HEK293 (cell line): Measurements from ENCODE around the gene SIX2.

Experiments
- KLF10 ChIP-seq: fragments of 450-650 bp; IDR thresholded peaks from 2 replicates; pipeline ENCODE4 v1.5.1; 2018; ENCODE audit warnings: missing biosample characterization, mild to moderate bottlenecking, missing genetic modification characterization
- PBX3 ChIP-seq: sonication (generic); formaldehyde crosslinking; IDR thresholded peaks from 2 replicates; pipeline ENCODE4 v1.8.1; 2022; ENCODE audit warnings: mild to moderate bottlenecking, moderate library complexity, missing genetic modification reagents
- PRDM10 ChIP-seq: fragments of 450-650 bp; formaldehyde crosslinking; IDR thresholded peaks from 2 replicates; pipeline ENCODE4 v1.5.1; 2016; ENCODE audit warnings: missing biosample characterization, missing genetic modification characterization
- ZFP3 ChIP-seq: fragments of 450-650 bp; formaldehyde crosslinking; IDR thresholded peaks from 2 replicates; pipeline ENCODE4 v1.5.1; 2016; ENCODE audit warnings: low read depth, missing biosample characterization, missing genetic modification characterization
- ZNF114 ChIP-seq: fragments of 450-650 bp; formaldehyde crosslinking; IDR thresholded peaks from 2 replicates; pipeline ENCODE4 v1.5.0; 2017; ENCODE audit warnings: missing biosample characterization, missing genetic modification characterization
- ZNF19 ChIP-seq: fragments of 450-650 bp; formaldehyde crosslinking; IDR thresholded peaks from 2 replicates; pipeline ENCODE4; 2016; ENCODE audit warnings: missing biosample characterization, missing genetic modification characterization, low read depth
- ZNF423 ChIP-seq: fragments of 450-650 bp; formaldehyde crosslinking; IDR thresholded peaks from 2 replicates; pipeline ENCODE4 v1.5.1; 2016; ENCODE audit warnings: missing biosample characterization, missing genetic modification characterization
- ZNF426 ChIP-seq: fragments of 450-650 bp; formaldehyde crosslinking; IDR thresholded peaks from 2 replicates; pipeline ENCODE4 v1.5.1; 2017; ENCODE audit warnings: missing biosample characterization, missing genetic modification characterization, mild to moderate bottlenecking, inconsistent platforms, moderate library complexity
- ZNF777 ChIP-seq: fragments of 450-650 bp; formaldehyde crosslinking; IDR thresholded peaks from 2 replicates; pipeline ENCODE4 v1.5.1; 2017; ENCODE audit warnings: missing biosample characterization, missing genetic modification characterization, borderline replicate concordance
- ZNF785 ChIP-seq: fragments of 450-650 bp; formaldehyde crosslinking; IDR thresholded peaks from 2 replicates; pipeline ENCODE4 v1.5.1; 2016; ENCODE audit warnings: missing biosample characterization, missing genetic modification characterization
- TF ChIP-seq, protein P1 (sequence below): fragments of 450-650 bp; formaldehyde crosslinking; IDR thresholded peaks from 2 replicates; pipeline ENCODE4 v1.5.1; 2016; ENCODE audit warnings: missing biosample characterization, missing genetic modification characterization, low read depth
- TF ChIP-seq, protein P2 (sequence below): fragments of 450-650 bp; formaldehyde crosslinking; IDR thresholded peaks from 2 replicates; pipeline ENCODE4 v1.5.1; 2016; ENCODE audit warnings: missing biosample characterization, missing genetic modification characterization

- TF ChIP-seq PRDM10 (tag by site-specific recombination) (no peak), ZNF423 (tag by site-specific recombination) (no peak), ZNF114 (tag by site-specific recombination) (no peak), ZNF785 (tag by site-specific recombination) (no peak), ZNF426 (no peak), ZNF19 (no peak), ZFP3 (no peak), PBX3 (CRISPR knock-in tag) (no peak), ZNF777 (tag by site-specific recombination) (no peak), KLF10 (tag by site-specific recombination) (no peak)
- TF ChIP-seq, protein P1, sequence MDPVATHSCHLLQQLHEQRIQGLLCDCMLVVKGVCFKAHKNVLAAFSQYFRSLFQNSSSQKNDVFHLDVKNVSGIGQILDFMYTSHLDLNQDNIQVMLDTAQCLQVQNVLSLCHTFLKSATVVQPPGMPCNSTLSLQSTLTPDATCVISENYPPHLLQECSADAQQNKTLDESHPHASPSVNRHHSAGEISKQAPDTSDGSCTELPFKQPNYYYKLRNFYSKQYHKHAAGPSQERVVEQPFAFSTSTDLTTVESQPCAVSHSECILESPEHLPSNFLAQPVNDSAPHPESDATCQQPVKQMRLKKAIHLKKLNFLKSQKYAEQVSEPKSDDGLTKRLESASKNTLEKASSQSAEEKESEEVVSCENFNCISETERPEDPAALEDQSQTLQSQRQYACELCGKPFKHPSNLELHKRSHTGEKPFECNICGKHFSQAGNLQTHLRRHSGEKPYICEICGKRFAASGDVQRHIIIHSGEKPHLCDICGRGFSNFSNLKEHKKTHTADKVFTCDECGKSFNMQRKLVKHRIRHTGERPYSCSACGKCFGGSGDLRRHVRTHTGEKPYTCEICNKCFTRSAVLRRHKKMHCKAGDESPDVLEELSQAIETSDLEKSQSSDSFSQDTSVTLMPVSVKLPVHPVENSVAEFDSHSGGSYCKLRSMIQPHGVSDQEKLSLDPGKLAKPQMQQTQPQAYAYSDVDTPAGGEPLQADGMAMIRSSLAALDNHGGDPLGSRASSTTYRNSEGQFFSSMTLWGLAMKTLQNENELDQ (tag by site-specific recombination), result no peak
- TF ChIP-seq, protein P2, sequence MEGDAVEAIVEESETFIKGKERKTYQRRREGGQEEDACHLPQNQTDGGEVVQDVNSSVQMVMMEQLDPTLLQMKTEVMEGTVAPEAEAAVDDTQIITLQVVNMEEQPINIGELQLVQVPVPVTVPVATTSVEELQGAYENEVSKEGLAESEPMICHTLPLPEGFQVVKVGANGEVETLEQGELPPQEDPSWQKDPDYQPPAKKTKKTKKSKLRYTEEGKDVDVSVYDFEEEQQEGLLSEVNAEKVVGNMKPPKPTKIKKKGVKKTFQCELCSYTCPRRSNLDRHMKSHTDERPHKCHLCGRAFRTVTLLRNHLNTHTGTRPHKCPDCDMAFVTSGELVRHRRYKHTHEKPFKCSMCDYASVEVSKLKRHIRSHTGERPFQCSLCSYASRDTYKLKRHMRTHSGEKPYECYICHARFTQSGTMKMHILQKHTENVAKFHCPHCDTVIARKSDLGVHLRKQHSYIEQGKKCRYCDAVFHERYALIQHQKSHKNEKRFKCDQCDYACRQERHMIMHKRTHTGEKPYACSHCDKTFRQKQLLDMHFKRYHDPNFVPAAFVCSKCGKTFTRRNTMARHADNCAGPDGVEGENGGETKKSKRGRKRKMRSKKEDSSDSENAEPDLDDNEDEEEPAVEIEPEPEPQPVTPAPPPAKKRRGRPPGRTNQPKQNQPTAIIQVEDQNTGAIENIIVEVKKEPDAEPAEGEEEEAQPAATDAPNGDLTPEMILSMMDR (tag by site-specific recombination), result no peak
Measured at GRCh38 chr2:44970846-44971450, 38.3 kb downstream of the SIX2 start.
